Globus pallidus (tissue), 1 donor: ENCODE results near the gene SRXN1.
"Not testable (repeated sequence)": the region's sequence is repeated elsewhere in the genome, so short reads cannot be mapped to it uniquely, and the experiment has no call there.

Experiments used
- DNase-seq: peaks from one replicate; pipeline ENCODE4 v3.0.0-alpha.2; 2015; ENCODE audit warnings: low spot score

The SRXN1 gene

DNA sequence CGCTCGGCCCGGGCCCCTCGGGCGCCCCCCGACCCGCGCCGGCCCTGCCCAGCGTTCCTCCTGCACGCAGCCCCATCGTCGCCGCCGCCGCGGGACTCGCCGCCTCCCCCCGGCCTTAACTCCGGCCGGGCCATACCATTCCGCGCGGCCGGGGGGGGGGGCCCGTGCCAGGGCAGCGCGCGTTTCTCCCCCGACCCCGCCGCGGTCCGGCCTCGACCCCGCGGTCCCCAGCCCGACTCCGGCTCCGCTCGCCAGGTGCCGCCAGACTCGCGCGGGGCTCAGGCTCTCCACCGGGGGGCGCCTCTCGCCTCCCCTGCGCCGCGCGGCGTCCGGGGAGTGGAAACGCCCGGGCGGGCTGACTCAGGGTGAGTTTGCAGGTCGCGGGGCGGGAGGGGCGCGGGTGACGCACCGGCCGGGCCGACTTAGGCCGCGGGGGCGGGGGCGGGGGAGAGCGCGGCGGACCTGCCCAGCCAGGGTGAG is at the start of gene SRXN1:
Gene SRXN1 (minus strand): TSS at position 91 of the 480 bp plus-strand sequence. CDS start 15 bp downstream, at position 76.
- peak; percentile 66 for DNase-seq

DNA sequence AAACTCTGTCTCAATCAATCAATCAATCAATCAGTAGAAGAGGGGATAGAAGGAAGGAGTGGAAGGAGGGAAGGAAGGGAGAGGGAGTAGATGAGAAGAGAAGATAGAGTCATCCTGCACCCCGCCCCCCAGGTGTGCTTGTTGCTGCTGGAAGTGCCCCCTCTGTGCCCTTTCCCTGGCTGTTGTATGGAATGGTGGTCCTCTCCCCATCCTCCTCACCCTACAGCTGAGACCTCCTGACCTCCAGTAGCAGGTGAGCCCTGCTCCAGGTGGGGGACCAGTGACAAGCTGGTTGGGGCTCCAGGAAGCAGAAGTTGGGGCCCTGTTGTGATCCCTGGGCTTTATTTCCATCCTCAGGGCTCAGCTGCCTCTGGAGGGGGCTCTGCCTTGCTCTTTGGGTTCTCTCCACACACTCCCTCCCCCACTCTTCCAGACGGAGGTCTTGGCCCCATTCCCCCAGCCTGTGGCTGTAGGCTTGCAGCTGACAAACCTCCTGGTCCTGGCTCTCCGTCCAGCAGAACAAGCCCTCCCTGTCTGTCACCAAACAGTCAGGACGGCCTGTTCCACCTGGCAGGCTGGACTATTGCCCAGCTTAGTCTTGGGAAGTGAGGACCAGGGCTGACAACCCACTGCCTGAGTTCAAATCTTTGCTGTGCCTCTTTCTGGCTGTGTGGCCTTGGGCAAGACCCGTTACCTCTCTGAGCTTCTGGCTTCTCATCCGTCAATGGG is 48.6 kb upstream of the SRXN1 start:
- DNase-seq, result no peak

DNA sequence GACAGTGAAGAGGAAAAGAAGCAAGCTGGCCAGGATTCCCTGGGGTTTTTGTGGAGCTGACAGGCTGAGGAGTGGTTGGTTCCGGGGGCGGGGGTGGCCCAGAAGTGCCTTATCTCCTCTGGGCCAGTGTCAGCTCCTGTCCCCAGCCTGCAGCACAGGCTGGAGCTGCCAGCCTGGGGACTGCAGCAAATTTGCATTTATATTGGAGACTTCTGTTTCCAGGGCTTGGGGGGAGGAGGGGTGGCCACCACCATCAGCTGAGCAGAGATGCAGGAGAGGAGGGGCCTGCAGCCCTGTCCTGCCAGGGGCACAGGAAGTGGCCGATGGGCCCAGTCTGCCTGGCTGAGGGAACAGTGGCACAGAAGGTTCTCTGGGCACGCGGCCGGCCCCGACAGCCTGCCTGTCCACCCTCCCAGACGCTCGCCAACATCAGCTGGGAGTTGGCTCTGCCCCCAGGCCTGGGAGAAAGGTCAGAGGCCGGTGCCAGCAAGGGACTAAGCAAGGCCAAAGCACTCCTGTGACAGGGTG is 46.9 kb upstream of the SRXN1 start:
- peak; percentile 60 for DNase-seq

DNA sequence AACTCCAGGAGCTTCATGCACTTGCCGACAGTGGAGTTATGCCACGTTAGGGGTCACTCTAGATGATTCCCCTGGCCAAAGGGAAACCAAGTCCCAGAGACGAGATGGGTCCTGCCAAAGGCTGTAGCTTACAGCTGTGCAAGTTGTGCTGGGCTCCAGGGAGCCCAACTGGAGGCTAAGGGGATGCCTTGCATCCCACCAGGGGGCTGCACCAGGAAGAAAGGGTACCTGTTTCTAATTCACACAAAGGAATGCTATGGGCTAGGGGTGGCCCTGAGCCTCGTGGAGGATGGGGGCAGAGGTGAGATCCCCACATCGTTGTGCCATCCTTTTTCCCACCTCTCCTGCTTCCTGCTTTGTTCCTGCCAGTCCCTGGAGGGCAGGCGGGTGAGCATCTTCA is 46.3 kb upstream of the SRXN1 start:
- DNase-seq, result no peak

DNA sequence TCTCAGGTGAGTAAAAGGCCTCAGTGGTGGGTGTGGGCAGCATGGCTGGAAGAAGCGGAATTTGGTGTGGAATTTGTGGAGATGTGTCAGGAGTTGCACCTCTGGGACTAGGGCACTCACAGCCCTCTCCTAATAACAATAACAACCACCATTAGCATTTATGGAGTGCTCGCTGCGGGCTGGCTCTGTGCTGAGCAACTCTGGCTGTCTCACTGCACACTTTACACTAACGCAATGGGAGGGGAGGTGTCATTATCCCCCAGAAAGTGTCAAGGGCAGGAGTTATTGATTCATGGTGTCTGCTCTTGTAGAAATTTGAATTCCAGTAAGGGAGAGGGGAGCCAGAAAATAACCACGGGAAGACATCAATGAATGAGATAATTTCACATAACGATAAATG is 45.3 kb upstream of the SRXN1 start:
- DNase-seq, result no peak

DNA sequence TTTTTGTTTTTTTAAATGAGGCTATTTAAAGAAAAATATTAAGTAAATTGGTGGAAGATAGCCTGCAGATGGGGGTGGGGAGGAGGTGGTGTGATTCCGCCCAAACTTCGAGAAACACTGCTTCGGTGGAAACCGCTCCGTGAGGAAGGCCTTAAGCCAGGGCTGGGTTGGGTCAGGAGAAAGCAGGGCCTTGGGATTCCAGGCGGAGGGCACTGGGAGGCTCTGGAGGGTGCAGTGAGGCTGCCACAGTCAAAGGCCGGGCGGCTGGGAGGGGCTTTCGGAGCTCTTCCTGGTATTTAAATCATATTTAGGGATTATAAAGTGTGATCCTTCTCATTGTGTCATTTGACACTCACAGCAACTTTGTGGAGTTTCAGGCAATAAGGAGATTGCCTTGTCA is 44.8 kb upstream of the SRXN1 start:
- no peak for DNase-seq

DNA sequence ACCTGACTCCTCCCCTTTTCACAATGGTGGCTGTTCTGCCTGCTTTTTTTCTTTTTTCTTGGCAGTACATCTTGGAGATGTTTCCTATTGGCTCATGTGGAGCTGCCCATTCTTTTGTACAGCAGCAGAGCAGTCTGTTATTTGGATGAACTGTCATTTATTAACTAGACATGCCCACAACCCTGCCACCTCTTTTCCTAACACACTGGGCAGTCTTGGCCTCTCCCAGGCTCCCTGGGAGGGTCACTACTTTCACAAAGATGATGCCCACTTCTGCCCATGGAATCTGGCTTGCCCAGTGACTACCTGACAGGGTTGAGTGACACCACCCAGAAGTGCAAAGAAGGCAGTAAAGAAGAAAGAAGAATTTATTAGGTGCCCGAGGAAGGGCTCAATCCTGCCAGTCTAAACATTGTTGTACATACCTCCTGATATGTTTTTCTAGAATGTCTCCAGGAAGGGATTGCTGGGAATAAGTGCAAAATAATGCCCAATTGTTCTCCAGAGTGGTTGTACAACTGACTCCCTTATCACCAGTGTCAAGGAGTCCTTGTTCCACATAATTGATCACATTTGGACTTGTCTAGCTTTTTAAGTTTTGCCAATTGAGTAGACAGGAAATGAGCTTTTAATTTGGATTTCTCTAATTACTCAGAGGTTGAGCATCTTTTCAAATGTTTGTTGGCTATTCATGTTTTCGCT is 42.3 kb upstream of the SRXN1 start:
- no peak for DNase-seq

DNA sequence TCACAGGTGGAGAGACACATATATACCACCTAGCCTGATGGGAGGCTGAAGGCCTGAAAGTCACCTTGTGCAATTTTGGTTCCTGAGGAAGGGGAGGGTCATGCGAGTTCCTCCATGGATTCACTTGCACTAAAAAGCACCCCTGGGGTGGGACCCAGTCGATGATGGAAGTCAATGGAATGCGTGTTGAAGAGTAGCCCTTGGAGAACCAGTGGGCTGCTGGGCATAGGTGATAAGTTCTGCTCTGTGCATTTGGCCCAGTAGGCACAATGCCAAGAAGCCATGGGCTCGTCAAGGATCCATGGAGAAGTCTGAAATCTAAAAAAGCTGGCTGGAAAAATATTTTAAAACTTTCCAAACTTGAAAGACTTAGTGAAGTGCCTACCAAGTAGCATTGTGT is 41.5 kb upstream of the SRXN1 start:
- DNase-seq, result no peak

DNA sequence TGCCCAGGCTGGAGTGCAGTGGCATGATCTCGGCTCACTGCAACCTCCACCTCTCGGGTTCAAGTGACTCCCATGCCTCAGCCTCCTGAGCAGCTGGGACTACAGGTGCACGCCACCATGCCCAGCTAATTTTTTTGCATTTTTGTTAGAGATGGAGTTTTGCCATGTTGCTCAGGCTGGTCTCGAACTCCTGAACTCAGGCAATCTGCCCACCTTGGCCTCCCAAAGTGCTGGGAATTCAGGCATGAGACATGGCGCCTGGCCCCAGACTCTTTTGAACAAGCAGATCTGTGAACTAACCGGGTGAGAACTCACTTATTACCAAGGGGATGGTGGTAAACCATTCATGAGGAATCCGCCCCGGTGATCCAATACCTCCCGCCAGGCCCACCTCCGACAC is 40.8 kb upstream of the SRXN1 start:
- not testable (repeated sequence) for DNase-seq

DNA sequence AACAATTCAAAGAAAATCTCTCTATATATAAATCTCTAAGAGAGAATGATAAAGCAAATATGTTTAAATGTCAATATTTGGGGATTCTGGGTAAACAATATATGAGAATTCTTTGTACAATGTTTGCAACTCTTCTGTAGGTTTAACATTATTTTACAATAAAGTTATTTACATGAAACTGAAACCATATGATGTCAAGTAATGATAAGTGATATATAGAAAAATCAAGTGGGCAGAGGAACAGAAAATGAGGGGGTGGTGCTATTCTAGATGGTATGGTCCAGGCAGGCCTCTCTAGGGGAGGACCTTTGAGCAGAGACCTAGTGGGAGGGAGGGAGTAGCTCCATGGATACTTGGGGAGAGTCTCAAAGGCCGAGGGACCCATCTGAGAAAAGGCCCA is 39.0 kb upstream of the SRXN1 start:
- DNase-seq, result no peak

DNA sequence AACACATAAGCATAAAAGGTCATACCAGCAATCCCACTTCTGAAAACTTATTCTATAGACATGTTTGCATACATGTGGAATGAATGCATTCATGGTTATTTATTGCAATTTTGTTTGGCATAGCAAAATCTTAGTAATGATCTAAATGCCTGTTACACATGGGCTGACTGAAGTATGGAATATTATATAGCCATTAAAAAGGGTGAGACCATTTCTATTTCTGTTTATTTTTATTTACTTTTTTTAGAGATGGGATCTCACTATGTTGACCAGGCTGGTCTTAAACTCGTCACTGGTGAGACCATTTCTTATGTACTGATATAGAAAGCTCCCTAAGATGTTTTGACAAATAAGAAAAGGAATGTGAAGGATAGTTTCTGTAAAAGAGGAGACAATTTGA is 36.9 kb upstream of the SRXN1 start:
- DNase-seq, result no peak

DNA sequence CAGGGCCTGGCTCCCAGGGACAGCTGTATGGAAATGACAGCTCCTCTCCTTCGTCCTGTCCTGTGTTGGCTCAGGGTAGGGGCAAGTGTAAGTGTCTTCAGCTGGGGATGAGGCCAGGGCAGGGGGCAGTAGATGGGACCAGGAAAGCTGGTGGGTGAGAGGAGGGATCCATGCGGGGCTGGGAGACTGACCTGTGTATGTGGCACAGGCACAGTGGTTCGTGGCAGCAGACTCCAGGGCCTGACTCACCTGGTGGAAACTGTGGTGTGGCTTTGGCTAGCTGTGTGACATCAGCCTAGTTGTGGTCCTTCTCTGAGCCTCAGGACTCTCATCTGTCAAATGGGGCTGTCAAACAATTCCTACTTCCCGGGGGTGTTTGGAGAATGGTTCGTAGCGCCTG is 36.3 kb upstream of the SRXN1 start:
- no peak for DNase-seq

DNA sequence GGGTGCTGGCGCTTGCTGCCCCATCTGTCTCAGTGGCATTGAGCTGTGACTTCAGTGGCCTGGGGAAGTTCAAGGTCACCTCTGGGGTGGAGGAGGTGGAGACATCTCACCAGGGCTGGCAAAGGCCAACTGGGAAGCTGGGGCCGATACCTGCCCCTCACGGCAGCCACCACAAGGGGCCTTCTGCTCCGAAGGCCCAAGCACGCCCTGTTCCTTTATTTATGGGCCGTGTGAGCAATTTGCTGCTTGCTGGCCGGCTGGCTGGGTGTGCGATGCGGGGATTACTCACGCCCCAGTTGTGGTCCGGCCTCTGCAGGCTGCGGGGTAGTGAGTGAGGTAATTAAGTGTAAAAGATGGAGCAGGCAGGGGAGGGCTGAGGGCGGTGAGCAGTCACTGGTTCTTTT is 35.8 kb upstream of the SRXN1 start:
- DNase-seq, result no peak

DNA sequence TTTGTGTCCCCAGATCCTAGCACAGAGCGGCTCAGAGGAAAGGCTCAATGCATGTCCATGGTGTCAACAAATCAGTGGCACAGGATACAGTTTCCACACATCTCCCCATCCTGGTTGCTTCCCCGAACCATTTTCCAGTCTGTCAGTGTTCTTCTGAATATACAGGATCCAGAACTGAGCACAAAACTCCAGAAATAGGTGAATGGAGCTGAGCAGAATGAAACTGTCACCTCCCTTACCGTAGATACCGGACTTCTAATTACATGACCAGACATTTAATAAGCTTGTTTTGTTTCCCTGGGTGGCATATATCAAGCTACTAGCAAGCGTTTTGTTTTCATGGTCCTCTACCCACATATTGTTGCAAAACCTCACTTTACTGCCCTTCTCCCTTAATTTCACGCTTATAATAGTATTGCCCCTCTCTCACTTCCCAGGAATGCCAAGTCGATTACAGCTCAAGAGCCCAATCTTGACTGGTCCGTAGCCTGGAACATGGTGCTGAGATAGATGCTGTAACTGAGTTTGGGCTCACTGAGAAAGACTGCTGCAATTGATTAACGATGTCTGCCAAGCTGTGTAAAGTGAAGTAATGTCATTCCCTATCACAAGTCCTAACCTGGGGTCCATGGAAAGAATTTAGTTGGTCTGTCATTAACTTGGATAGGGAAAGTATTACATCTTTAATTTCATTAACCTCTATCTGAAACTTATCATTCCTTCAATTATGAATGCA is 34.6 kb upstream of the SRXN1 start:
- no peak for DNase-seq

DNA sequence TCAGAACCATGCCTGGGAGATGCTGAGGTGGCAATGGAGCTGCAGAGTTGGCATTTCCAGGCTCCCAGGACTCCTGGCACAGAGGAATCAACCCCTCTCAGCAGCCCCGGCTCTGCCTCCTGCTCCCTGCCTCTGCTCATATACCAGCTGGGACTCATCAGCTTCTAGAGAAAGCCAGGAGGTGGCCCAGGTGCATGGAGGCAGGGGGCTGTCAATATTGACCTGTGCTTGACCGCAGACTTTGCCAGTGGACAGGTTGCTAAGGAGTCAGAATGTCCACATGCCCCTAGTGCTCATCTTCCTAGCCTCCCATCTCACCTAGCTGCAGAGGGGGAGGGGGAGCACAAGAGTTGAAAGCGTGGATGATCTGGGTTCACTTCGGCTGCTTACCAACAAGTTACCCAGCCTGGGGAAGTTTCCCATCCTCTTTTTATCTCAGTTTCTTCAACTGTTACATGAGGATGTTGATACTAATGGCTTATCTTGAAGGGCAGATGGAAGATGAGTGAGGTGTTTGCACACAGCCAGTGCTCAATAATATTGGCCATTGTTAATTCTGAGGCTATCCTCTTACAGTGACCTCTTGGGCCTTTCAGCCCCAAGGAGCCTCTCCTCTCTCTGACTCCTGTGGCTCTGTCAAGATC is 31.8 kb upstream of the SRXN1 start:
- DNase-seq, result no peak

DNA sequence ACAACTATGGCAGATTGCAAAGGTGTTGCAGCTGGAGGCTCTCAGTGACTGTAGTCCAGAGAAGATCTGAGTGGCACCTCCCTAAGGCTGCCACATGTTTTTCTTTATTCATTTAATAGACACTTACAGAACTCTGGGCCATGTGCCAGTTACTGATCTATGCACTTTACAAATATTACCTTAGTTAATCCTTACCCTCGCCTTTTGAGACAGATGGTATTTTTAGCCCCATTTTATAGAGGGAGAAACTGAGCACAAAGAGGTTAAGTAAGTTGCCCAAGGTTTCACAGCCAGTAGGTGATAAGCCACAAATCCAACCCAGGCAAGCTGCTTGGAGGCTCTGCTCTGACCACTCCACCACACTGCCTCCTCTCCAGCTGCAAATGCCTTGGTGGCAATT is 29.1 kb upstream of the SRXN1 start:
- no peak for DNase-seq

DNA sequence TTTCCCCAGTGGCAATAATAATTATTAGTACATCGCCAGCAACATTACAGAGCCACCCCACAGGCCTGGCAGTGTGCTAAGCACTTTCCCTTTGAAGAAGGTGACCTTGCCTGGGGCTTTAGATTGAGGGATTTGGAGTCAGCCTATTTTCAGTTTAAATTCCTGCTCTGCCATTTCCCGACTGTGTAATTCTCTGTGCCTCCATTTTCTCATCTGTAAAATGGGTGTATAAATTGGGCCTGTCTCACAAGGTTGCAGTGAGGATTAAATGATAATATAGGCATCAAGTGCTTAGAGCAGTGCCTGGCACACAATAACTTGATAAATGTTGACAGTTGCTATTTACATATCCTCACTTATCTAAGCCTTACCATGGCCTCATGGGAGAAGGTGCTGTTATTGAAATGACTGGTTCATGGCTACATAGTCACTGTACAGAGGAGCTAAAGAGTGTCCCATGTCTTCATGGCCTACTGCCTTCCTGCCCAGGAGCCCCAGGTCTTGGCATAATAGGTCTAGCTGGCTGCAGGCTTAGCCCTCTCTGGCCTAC is 27.7 kb upstream of the SRXN1 start:
- DNase-seq, result no peak

DNA sequence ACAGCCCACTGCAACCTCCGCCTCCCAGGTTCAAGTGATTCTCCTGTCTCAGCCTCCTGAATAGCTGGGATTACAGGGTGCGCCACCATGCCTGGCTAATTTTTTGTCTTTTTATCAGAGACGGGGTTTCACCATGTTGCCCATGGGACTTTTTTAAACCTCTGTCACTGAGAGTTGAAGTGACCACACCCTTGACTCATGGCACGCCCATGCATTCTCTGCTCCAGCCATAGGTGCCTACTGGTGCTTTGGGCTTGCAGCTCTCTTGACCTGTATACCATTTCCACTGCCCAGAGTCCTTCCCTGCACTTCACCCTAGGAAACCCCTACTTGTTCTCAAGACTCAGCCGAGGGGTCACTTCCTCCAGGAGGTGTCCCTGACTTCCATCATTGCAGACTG is 25.0 kb upstream of the SRXN1 start:
- no peak for DNase-seq

DNA sequence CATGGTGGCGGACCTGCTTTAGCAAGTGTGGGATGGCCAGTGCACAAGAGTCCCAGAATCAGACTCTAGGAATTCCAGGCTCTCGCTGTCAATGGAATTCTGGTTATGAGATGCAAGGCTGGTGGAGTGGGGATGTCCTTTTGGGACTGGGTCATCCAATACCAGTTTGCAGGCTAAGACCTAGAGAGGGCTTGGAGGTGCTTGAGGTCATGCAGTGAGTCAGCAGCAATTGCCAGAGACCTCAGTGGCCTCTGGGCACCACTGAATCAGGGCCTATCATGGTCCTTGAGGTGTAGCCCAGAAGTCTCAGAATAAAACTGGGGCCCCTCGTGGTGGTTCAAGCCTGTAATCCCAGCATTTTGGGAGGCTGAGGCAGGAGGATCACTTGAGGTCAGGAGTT is 24.0 kb upstream of the SRXN1 start:
- no peak for DNase-seq

DNA sequence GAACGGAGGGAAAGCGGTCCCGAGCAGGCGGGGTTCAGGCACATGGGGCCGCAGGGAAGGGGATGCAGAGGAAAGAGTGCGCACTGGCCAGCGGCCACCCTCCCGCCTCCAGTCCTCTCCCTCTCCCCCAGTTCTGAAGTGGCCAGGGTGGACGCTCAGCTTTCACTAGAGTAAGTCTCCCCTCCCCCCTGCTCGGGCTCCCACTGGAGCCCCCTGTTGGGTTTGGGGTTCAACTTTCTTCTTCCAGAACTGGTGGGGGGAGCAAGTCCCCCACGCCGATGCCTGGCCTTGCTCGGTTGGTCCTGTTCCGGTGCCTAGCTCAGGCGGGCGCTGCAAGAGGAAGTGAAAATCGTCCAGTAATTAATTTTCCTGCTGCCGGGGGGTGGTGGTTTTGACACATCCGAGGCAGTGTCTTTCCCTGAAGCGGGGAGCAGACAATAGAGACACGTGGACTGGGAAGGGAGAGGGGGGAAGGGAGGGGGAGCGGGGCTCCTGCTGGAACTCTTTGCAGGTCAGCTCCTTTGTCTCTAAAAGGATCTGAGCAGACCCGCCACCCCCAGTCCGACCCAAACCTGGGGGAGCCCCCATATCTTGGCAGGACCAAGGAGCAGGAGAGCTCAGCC is 23.4 kb upstream of the SRXN1 start:
- no peak for DNase-seq
